GM12878 (cell line): Measurements from ENCODE around the gene ARMC10. TPM values are rescaled to one million over a fixed set of nuclear protein-coding genes. Genes with fewer than 3 reads are reported as not detected.

ENCODE experiments used
- FOS ChIP-seq: IDR thresholded peaks from 3 replicates; pipeline ENCODE4 v1.6.1; 2011; ENCODE audit warnings: borderline replicate concordance; ENCODE audit not compliant: insufficient read length; ENCODE audit errors: extremely low read depth
- GABPA ChIP-seq: IDR thresholded peaks from 2 replicates; pipeline ENCODE4 v1.6.1; 2014; ENCODE audit warnings: antibody characterized with exemption, low read depth, mild to moderate bottlenecking, inconsistent platforms
- MLLT1 ChIP-seq: fragments of 450-650 bp; IDR thresholded peaks from 2 replicates; pipeline ENCODE4 v1.6.1; 2016; ENCODE audit warnings: mild to moderate bottlenecking
- NRF1 ChIP-seq: conservative IDR thresholded peaks from 2 replicates; pipeline ENCODE4 v1.6.1; 2011; ENCODE audit warnings: mild to moderate bottlenecking, low read depth, low read length, improper control_type of control experiment
- POLR2AphosphoS2 ChIP-seq: IDR thresholded peaks from 2 replicates; pipeline ENCODE4 v1.6.1; 2011; ENCODE audit warnings: low read depth, mild to moderate bottlenecking, low read length, improper control_type of control experiment, moderate library complexity
- RBBP5 ChIP-seq: fragments of 200-600 bp; sonication (generic); conservative IDR thresholded peaks from 2 replicates; pipeline ENCODE4 v1.6.1; 2016
- ZBTB40 ChIP-seq: fragments of 450-650 bp; IDR thresholded peaks from 2 replicates; pipeline ENCODE4 v1.6.1; 2016; ENCODE audit warnings: mild to moderate bottlenecking, moderate library complexity, borderline replicate concordance
- ZNF384 ChIP-seq: IDR thresholded peaks from 2 replicates; pipeline ENCODE4 v1.6.1; 2012; ENCODE audit warnings: low read depth, mild to moderate bottlenecking, low read length, improper control_type of control experiment, borderline replicate concordance
- ZSCAN29 ChIP-seq: fragments of 450-650 bp; IDR thresholded peaks from 2 replicates; pipeline ENCODE4 v1.6.1; 2017; ENCODE audit warnings: mild to moderate bottlenecking, moderate library complexity
- polyA plus RNA-seq, 11 experiments: library from polyadenylated mRNA; depleted of rRNA in 4 of 11; unstranded in 6 of 11; stranded (reverse) in 5 of 11; fragments of >200 nt; fragmentation: Nextera tagmentation in 4 of 11; fragmentation: Illumina TruSeq in 1 of 11; extraction: Ambion mirVana in 4 of 11; extraction: Trizol in 1 of 11; gene quantifications; 1 replicate in 1 of 11; 2 replicates in 10 of 11; pipeline versions ENCODE4 v1.2.1 to v1.2.3, GENCODE V29; 2011 to 2016; ENCODE audit warnings: inconsistent platforms in 2 of 11, missing spikeins in 2 of 11, low read depth in 1 of 11
- total RNA-seq, 4 experiments: library from RNA; depleted of rRNA in 3 of 4; stranded (reverse); fragments of >200 nt in 3 of 4; fragmentation: Illumina TruSeq in 1 of 4; extraction: Trizol in 1 of 4; gene quantifications; 2 replicates each; pipeline versions ENCODE4 v1.2.1 to v1.2.3, GENCODE V29; 2013 to 2021

The ARMC10 gene
- total and polyA plus RNA-seq, 10 of the 15 experiments (the other 5 are each of a cell fraction or from before 2014, with no cell fraction given), result 7.0 to 38.2 (median 24.1) TPM

- TF ChIP-seq ZBTB40, result no peak
- TF ChIP-seq ZNF384, result no peak
- TF ChIP-seq FOS, result no peak
- no peak for TF ChIP-seq NRF1
- no peak for TF ChIP-seq RBBP5
- no peak for TF ChIP-seq POLR2AphosphoS2
- TF ChIP-seq GABPA, result no peak
- no peak for TF ChIP-seq ZSCAN29
- no peak for TF ChIP-seq MLLT1
Measured at GRCh38 chr7:103068414-103069403, 6.2 kb upstream of the ARMC10 start (continued).
